ENCODE results near the gene SMG7. TPM values are rescaled to one million over a fixed set of nuclear protein-coding genes. Genes with fewer than 3 reads are reported as not detected.

The SMG7 gene
- polyA plus RNA-seq, 2 of the 4 experiments (the other 2 are of a cell fraction), result 27.2 to 51.3 TPM

DNA sequence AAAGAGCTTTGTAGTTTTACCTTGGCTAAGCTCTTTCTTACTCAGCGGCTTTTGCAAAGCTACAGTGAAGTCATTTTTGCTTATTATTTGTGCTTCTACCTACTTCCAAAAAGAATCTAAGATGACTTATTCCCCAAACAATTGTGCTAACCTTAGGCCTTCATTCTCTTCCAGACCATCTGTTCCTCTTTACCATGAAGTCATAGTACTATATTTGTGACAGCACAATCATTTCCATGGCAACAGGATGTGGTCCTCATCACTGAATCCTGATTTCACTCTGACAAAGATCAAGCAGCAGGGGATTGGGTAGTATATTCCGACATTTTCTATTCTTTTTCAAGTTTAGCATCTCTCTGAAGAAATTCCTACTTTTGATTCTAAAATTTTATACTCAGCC lies 29.3 kb upstream of the SMG7 start:
- Histone ChIP-seq H3K4me1 (peaks cover 6% of the 10 kb centered on the region; the same call in 1 of the 3 replicates), H3K4me3 (no peak overlapping the region), H3K4me2 (no peak overlapping the region), H3K9me3 (no peaks in the 10 kb centered on the region), H3K27ac (no peak overlapping the region)
- ChIA-PET POLR2A (no interaction called here), CTCF (interaction anchor here (0.9 to 1.2 kb wide), 2 partner anchors 10 to 19 kb away, joined by 3 to 4 read pairs; no protein-coding TSS in a partner anchor)
- FAIRE-seq (no peak), DNase-seq (ENCODE audit: low read depth in 1 of 2, low spot score in 1 of 2) (no peak), ATAC-seq (no peak)
- WGBS (ENCODE audit: missing lambda C conversion rate), result 81% methylated on average over 2 of the region's 2 CpGs
- TF ChIP-seq NR3C1 (IDR thresholded peaks at IDR 0.05) (no peak), POLR2A (IDR thresholded peaks at IDR 0.05; ENCODE audit: low read length) (no peak), KDM1A (IDR thresholded peaks at IDR 0.05; ENCODE audit: low read depth) (no peak), GATA3 (IDR thresholded peaks at IDR 0.05; ENCODE audit: borderline replicate concordance) (no peak), JUN (IDR thresholded peaks at IDR 0.05) (no peak), RARB (CRISPR knock-in tag; IDR thresholded peaks at IDR 0.05) (no peak), RCOR1 (IDR thresholded peaks at IDR 0.05; ENCODE audit: low read depth, low read length) (no peak), CHD2 (IDR thresholded peaks at IDR 0.05; ENCODE audit: low read length, partially characterized antibody) (no peak), HOXB13 (CRISPR knock-in tag; IDR thresholded peaks at IDR 0.05; ENCODE audit: low read depth) (no peak), CBX2 (IDR thresholded peaks at IDR 0.05; ENCODE audit: borderline replicate concordance, low read depth) (no peak), E2F6 (IDR thresholded peaks at IDR 0.05; ENCODE audit: borderline replicate concordance, low read depth) (no peak), NPAS2 (CRISPR knock-in tag; IDR thresholded peaks at IDR 0.05; ENCODE audit: borderline replicate concordance) (no peak), PBX3 (IDR thresholded peaks at IDR 0.05) (no peak), FOSL2 (IDR thresholded peaks at IDR 0.05) (no peak), FOSL2 (CRISPR knock-in tag; IDR thresholded peaks at IDR 0.05) (no peak), TP53 (CRISPR knock-in tag; IDR thresholded peaks at IDR 0.05) (no peak)
- TF ChIP-seq, protein P1, sequence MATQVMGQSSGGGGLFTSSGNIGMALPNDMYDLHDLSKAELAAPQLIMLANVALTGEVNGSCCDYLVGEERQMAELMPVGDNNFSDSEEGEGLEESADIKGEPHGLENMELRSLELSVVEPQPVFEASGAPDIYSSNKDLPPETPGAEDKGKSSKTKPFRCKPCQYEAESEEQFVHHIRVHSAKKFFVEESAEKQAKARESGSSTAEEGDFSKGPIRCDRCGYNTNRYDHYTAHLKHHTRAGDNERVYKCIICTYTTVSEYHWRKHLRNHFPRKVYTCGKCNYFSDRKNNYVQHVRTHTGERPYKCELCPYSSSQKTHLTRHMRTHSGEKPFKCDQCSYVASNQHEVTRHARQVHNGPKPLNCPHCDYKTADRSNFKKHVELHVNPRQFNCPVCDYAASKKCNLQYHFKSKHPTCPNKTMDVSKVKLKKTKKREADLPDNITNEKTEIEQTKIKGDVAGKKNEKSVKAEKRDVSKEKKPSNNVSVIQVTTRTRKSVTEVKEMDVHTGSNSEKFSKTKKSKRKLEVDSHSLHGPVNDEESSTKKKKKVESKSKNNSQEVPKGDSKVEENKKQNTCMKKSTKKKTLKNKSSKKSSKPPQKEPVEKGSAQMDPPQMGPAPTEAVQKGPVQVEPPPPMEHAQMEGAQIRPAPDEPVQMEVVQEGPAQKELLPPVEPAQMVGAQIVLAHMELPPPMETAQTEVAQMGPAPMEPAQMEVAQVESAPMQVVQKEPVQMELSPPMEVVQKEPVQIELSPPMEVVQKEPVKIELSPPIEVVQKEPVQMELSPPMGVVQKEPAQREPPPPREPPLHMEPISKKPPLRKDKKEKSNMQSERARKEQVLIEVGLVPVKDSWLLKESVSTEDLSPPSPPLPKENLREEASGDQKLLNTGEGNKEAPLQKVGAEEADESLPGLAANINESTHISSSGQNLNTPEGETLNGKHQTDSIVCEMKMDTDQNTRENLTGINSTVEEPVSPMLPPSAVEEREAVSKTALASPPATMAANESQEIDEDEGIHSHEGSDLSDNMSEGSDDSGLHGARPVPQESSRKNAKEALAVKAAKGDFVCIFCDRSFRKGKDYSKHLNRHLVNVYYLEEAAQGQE (IDR thresholded peaks at IDR 0.05), result no peak

- no peak overlapping the region for H3K4me3 ChIP-seq
- no peak overlapping the region for H3K4me2 ChIP-seq
- H3K27ac ChIP-seq, result no peak overlapping the region
- no peak for TF ChIP-seq POLR2AphosphoS2 (conservative IDR thresholded peaks at IDR 0.05; ENCODE audit: low read length)
- TF ChIP-seq EHF (CRISPR knock-in tag; IDR thresholded peaks at IDR 0.05), result no peak
- TF ChIP-seq EHMT2 (IDR thresholded peaks at IDR 0.05; ENCODE audit: low read depth), result no peak
- TF ChIP-seq PBX3 (IDR thresholded peaks at IDR 0.05), result no peak
- TF ChIP-seq ZC3H11A (IDR thresholded peaks at IDR 0.05), result no peak
- no peak for TF ChIP-seq CTCF (IDR thresholded peaks at IDR 0.05)
- no peak for TF ChIP-seq MAFK (IDR thresholded peaks at IDR 0.05; ENCODE audit: partially characterized antibody)
- TF ChIP-seq RAD21 (conservative IDR thresholded peaks at IDR 0.05 in 1 of 2, IDR thresholded peaks at IDR 0.05 in 1 of 2), result no peak
- TF ChIP-seq, protein P2, sequence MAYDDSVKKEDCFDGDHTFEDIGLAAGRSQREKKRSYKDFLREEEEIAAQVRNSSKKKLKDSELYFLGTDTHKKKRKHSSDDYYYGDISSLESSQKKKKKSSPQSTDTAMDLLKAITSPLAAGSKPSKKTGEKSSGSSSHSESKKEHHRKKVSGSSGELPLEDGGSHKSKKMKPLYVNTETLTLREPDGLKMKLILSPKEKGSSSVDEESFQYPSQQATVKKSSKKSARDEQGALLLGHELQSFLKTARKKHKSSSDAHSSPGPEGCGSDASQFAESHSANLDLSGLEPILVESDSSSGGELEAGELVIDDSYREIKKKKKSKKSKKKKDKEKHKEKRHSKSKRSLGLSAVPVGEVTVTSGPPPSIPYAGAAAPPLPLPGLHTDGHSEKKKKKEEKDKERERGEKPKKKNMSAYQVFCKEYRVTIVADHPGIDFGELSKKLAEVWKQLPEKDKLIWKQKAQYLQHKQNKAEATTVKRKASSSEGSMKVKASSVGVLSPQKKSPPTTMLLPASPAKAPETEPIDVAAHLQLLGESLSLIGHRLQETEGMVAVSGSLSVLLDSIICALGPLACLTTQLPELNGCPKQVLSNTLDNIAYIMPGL (CRISPR knock-in tag; IDR thresholded peaks at IDR 0.05; ENCODE audit: borderline replicate concordance), result no peak
- no peak for TF ChIP-seq HOXB13 (CRISPR knock-in tag; IDR thresholded peaks at IDR 0.05; ENCODE audit: low read depth)
- TF ChIP-seq RFX5 (IDR thresholded peaks at IDR 0.05), result no peak
- no peak for TF ChIP-seq KDM5A (IDR thresholded peaks at IDR 0.05)
- TF ChIP-seq KDM1A (IDR thresholded peaks at IDR 0.05; ENCODE audit: low read depth), result no peak
- TF ChIP-seq ZSCAN20 (CRISPR knock-in tag; IDR thresholded peaks at IDR 0.05), result no peak
- TF ChIP-seq CBX8 (IDR thresholded peaks at IDR 0.05), result no peak
- no peak for DNase-seq (ENCODE audit: low read depth in 1 of 2, low spot score in 1 of 2)
- peaks cover 6% of the 10 kb centered on the region; the same call in 1 of the 3 replicates for H3K4me1 ChIP-seq
- FAIRE-seq, result peak; percentile 46
- no peaks in the 10 kb centered on the region for H3K9me3 ChIP-seq
- ChIA-PET POLR2A (no interaction called here), CTCF (interaction anchor here (0.9 kb wide), 1 partner anchor 10 kb away, joined by 3 read pairs; no protein-coding TSS in a partner anchor)
- 71% methylated on average over 1 of the region's 1 CpG for WGBS (ENCODE audit: missing lambda C conversion rate)
- ATAC-seq, result no peak
Measured at GRCh38 chr1:183443466-183443865, 28.8 kb upstream of the SMG7 start.
